ENCODE data around the gene LDLRAD4. TPM values are rescaled to one million over a fixed set of nuclear protein-coding genes. Genes with fewer than 3 reads are reported as not detected.

LDLRAD4 gene
- polyA plus RNA-seq, 1 of the 3 experiments (the other 2 are of a cell fraction): 0.16 TPM

- ChIA-PET POLR2A (no interaction called here), CTCF (interaction anchor here (1.4 kb wide), 1 partner anchor 49 kb away, joined by 3 read pairs; no protein-coding TSS in a partner anchor)
- Histone ChIP-seq H3K36me3 (replicated peaks in 1 of 2; ENCODE audit: control insufficient read depth in 1 of 2, insufficient read depth in 2 of 2, low read length in 1 of 2) (no peaks in the 10 kb centered on the region), H3K27me3 (ENCODE audit: insufficient read depth) (no peaks in the 10 kb centered on the region), H3K4me3 (ENCODE audit: low read depth in 2 of 2, low read length in 1 of 2) (no peak overlapping the region), H3K9me2 (no peaks in the 10 kb centered on the region), H3K9me3 (no peaks in the 10 kb centered on the region), H3K9ac (no peak overlapping the region), H3K4me1 (ENCODE audit: control insufficient read depth in 1 of 2, insufficient read depth in 2 of 2, low read depth in 1 of 2, low read length in 1 of 2) (peaks cover 8 to 61% of the 10 kb centered on the region in 2 experiments; a peak in 2 of 4 replicates), H3K4me2 (no peak overlapping the region), H3K27ac (ENCODE audit: low read depth in 2 of 2, low read length in 1 of 2) (no peak overlapping the region), H3K79me2 (ENCODE audit: insufficient read depth) (no peaks in the 10 kb centered on the region), H2AFZ (ENCODE audit: low read depth) (no peak overlapping the region), H4K20me1 (ENCODE audit: insufficient read depth) (no peaks in the 10 kb centered on the region), H3F3A (replicated peaks; ENCODE audit: insufficient read depth) (no peaks in the 10 kb centered on the region)
- 67% methylated on average over 9 of the region's 9 CpGs for WGBS (ENCODE audit: low lambda C conversion rate)
- TF ChIP-seq RCOR1 (IDR thresholded peaks at IDR 0.05; ENCODE audit: low read length): no peak
- TF ChIP-seq GATA2 (CRISPR knock-in tag; IDR thresholded peaks at IDR 0.05): no peak
- no peak for DNase-seq
Observed at GRCh38 chr18:13265911-13266217, 47.3 kb downstream of the LDLRAD4 start.

GRCh38 chr18:13266218-13267100 lies 47.9 kb downstream of the LDLRAD4 start:
- H3K27me3 ChIP-seq (ENCODE audit: insufficient read depth): no peaks in the 10 kb centered on the region
- H3F3A ChIP-seq (replicated peaks; ENCODE audit: insufficient read depth): no peaks in the 10 kb centered on the region
- POLR2A ChIA-PET: no interaction called here
- no peak overlapping the region for H3K4me2 ChIP-seq
- no peak for DNase-seq
- CTCF ChIA-PET: no interaction called here
- 78% methylated on average over 21 of the region's 23 CpGs for WGBS (ENCODE audit: low lambda C conversion rate)
- H3K36me3 ChIP-seq (replicated peaks in 1 of 2; ENCODE audit: control insufficient read depth in 1 of 2, insufficient read depth in 2 of 2, low read length in 1 of 2): no peaks in the 10 kb centered on the region
- no peak for TF ChIP-seq IRF3 (IDR thresholded peaks at IDR 0.05; ENCODE audit: low read depth, low read length)
- no peak for TF ChIP-seq MXI1 (IDR thresholded peaks at IDR 0.05; ENCODE audit: low read depth, low read length)
- TF ChIP-seq JUND (IDR thresholded peaks at IDR 0.05): no peak
- no peak for TF ChIP-seq FOXM1 (IDR thresholded peaks at IDR 0.05; ENCODE audit: low read depth)
- no peak for TF ChIP-seq GABPA (IDR thresholded peaks at IDR 0.05; ENCODE audit: low read depth)
- TF ChIP-seq TAF1 (IDR thresholded peaks at IDR 0.05; ENCODE audit: borderline replicate concordance, low read depth, low read length): no peak
- no peak for TF ChIP-seq YY1 (IDR thresholded peaks at IDR 0.05; ENCODE audit: low read depth)
- TF ChIP-seq RAD21 (IDR thresholded peaks at IDR 0.05; ENCODE audit: low read length): no peak
- TF ChIP-seq MAX (IDR thresholded peaks at IDR 0.05; ENCODE audit: low read depth): no peak
- TF ChIP-seq REST (IDR thresholded peaks at IDR 0.05; ENCODE audit: low read depth, low read length): no peak
- no peak for TF ChIP-seq ELF1 (IDR thresholded peaks at IDR 0.05)
- TF ChIP-seq NFIC (IDR thresholded peaks at IDR 0.05; ENCODE audit: borderline replicate concordance): no peak
- no peak for TF ChIP-seq POLR2AphosphoS5 (IDR thresholded peaks at IDR 0.05; ENCODE audit: low read depth, low read length)
- no peak for TF ChIP-seq CTCF (IDR thresholded peaks at IDR 0.05)
- TF ChIP-seq RXRA (IDR thresholded peaks at IDR 0.05; ENCODE audit: borderline replicate concordance, low read depth): no peak
- no peak for TF ChIP-seq MEF2A (IDR thresholded peaks at IDR 0.05; ENCODE audit: borderline replicate concordance, low read depth)
- no peak for TF ChIP-seq SMC3 (IDR thresholded peaks at IDR 0.05; ENCODE audit: low read depth, low read length)
- no peak for TF ChIP-seq EP300 (IDR thresholded peaks at IDR 0.05; ENCODE audit: borderline replicate concordance in 1 of 2, low read depth in 1 of 2, low read length in 1 of 2)
- TF ChIP-seq TCF12 (IDR thresholded peaks at IDR 0.05): no peak
- no peaks in the 10 kb centered on the region for H3K79me2 ChIP-seq (ENCODE audit: insufficient read depth)
- H3K9me2 ChIP-seq: no peaks in the 10 kb centered on the region
- H2AFZ ChIP-seq (ENCODE audit: low read depth): no peak overlapping the region
- no peak overlapping the region for H3K9ac ChIP-seq
- no peaks in the 10 kb centered on the region for H3K9me3 ChIP-seq
- H3K27ac ChIP-seq (ENCODE audit: low read depth in 2 of 2, low read length in 1 of 2): peak overlapping the region in 1 of 2 experiments; percentile 18; a peak in 1 of 4 replicates
- H4K20me1 ChIP-seq (ENCODE audit: insufficient read depth): no peaks in the 10 kb centered on the region
- H3K4me1 ChIP-seq (ENCODE audit: control insufficient read depth in 1 of 2, insufficient read depth in 2 of 2, low read depth in 1 of 2, low read length in 1 of 2): peaks cover 8 to 61% of the 10 kb centered on the region in 2 experiments; a peak in 2 of 4 replicates
- no peak overlapping the region for H3K4me3 ChIP-seq (ENCODE audit: low read depth in 2 of 2, low read length in 1 of 2)

Measured in SK-N-SH (cell line).